ENCODE results near the gene G6PC3. TPM values are rescaled to one million over a fixed set of nuclear protein-coding genes. Genes with fewer than 3 reads are reported as not detected.

Gene G6PC3
- total RNA-seq, 4 donors from 2014 or later: 10.9 to 14.8 (median 12.1) TPM

GRCh38 chr17:44083250-44083849 lies 12.8 kb downstream of the G6PC3 start:
- no peak overlapping the region for H3K4me3 ChIP-seq (ENCODE audit: low read depth, poor library complexity, severe bottlenecking)
- intact Hi-C loops (cut with DNase I; ENCODE audit: low total_unique reads): no loop called here
- TF ChIP-seq POLR2A (IDR thresholded peaks at IDR 0.05) (no peak), CTCF (IDR thresholded peaks at IDR 0.05) (no peak)
- WGBS, 2 donors: 87 to 90% methylated on average over 9 to 12 of the region's 12 CpGs
- DNase-seq (ENCODE audit: low spot score in 2 of 2): no peak

GRCh38 chr17:44084131-44084538 lies 13.6 kb downstream of the G6PC3 start:
- intact Hi-C loops (cut with DNase I; ENCODE audit: low total_unique reads): no loop called here
- no peak overlapping the region for H3K4me3 ChIP-seq (ENCODE audit: low read depth, poor library complexity, severe bottlenecking)
- WGBS, 2 donors: 76 to 78% methylated on average over 10 of the region's 10 CpGs
- no peak for DNase-seq (ENCODE audit: low spot score in 2 of 2)
- TF ChIP-seq POLR2A (IDR thresholded peaks at IDR 0.05) (no peak), CTCF (IDR thresholded peaks at IDR 0.05) (no peak)

- WGBS, 2 donors: 80 to 89% methylated on average over 7 of the region's 7 CpGs
- intact Hi-C loops (cut with DNase I; ENCODE audit: low total_unique reads): no loop called here
- no peak overlapping the region for H3K4me3 ChIP-seq (ENCODE audit: low read depth, poor library complexity, severe bottlenecking)
- TF ChIP-seq POLR2A (IDR thresholded peaks at IDR 0.05) (no peak), CTCF (IDR thresholded peaks at IDR 0.05) (no peak)
- DNase-seq (ENCODE audit: low spot score in 2 of 2): no peak
These were observed 14.4 kb downstream of the G6PC3 start for GRCh38 chr17:44084921-44085320.

- TF ChIP-seq POLR2A (IDR thresholded peaks at IDR 0.05) (no peak), CTCF (IDR thresholded peaks at IDR 0.05) (no peak)
- H3K4me3 ChIP-seq (ENCODE audit: low read depth, poor library complexity, severe bottlenecking): no peak overlapping the region
- 70 to 73% methylated on average over 5 of the region's 5 CpGs for WGBS, 2 donors
These were observed 15.4 kb downstream of the G6PC3 start for GRCh38 chr17:44085908-44086307.

GRCh38 chr17:44086364-44087311 lies 16.1 kb downstream of the G6PC3 start:
- 38 to 42% methylated on average over 23 of the region's 23 CpGs for WGBS, 2 donors

More at GRCh38 chr17:44085908-44086307, 15.4 kb downstream of the G6PC3 start:
- intact Hi-C loops (cut with DNase I; ENCODE audit: low total_unique reads): no loop called here
- DNase-seq (ENCODE audit: low spot score in 2 of 2): no peak

More at GRCh38 chr17:44086364-44087311, 16.1 kb downstream of the G6PC3 start:
- DNase-seq (ENCODE audit: low spot score in 2 of 2): no peak
- TF ChIP-seq CTCF (IDR thresholded peaks at IDR 0.05) (no peak), POLR2A (IDR thresholded peaks at IDR 0.05) (no peak)
- intact Hi-C loops (cut with DNase I; ENCODE audit: low total_unique reads): no loop called here
- H3K4me3 ChIP-seq (ENCODE audit: low read depth, poor library complexity, severe bottlenecking): no peak overlapping the region

All from lower leg skin (tissue), 4 donors.